GM12875 (cell line): ENCODE results near the gene VAPB.

ENCODE experiments used
- H3K4me3 ChIP-seq: one replicate; pipeline ENCODE4 v1.5.1; 2011; ENCODE audit warnings: low read depth, low read length, control low read depth
- TF ChIP-seq, protein P1 (sequence below): IDR thresholded peaks from 2 replicates; pipeline ENCODE4 v1.5.1; 2011; ENCODE audit warnings: low read depth, mild to moderate bottlenecking, control low read depth, inconsistent platforms, low read length, moderate library complexity, borderline replicate concordance; ENCODE audit not compliant: insufficient read depth

Gene VAPB, protein sequence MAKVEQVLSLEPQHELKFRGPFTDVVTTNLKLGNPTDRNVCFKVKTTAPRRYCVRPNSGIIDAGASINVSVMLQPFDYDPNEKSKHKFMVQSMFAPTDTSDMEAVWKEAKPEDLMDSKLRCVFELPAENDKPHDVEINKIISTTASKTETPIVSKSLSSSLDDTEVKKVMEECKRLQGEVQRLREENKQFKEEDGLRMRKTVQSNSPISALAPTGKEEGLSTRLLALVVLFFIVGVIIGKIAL

DNA sequence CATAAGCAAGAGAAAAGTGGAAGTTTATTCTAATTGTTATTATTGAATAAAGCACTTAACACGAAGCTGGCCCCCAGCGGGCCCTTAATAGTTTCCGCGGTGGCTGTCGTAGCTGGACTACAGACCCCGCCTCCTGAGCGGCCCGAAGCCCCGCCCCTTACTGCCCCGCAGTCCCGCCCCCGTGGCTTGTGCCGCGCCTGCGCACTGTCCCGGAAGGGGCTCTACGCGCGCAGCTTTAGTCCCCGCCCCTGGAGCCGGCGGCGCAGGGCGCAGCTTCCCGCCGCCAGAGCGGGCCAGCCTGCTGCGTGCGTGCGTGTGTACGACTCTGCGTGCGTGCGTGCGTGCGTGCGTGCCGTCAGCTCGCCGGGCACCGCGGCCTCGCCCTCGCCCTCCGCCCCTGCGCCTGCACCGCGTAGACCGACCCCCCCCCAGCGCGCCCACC, at the start of gene VAPB:
Gene VAPB (plus strand): TSS at position 348 of the 442 bp plus-strand sequence. CDS start 231 bp downstream, outside the sequence.
- peak within 1 kb of the TSS; percentile 76 for H3K4me3 ChIP-seq
- TF ChIP-seq, protein P1, sequence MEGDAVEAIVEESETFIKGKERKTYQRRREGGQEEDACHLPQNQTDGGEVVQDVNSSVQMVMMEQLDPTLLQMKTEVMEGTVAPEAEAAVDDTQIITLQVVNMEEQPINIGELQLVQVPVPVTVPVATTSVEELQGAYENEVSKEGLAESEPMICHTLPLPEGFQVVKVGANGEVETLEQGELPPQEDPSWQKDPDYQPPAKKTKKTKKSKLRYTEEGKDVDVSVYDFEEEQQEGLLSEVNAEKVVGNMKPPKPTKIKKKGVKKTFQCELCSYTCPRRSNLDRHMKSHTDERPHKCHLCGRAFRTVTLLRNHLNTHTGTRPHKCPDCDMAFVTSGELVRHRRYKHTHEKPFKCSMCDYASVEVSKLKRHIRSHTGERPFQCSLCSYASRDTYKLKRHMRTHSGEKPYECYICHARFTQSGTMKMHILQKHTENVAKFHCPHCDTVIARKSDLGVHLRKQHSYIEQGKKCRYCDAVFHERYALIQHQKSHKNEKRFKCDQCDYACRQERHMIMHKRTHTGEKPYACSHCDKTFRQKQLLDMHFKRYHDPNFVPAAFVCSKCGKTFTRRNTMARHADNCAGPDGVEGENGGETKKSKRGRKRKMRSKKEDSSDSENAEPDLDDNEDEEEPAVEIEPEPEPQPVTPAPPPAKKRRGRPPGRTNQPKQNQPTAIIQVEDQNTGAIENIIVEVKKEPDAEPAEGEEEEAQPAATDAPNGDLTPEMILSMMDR: no peak

DNA sequence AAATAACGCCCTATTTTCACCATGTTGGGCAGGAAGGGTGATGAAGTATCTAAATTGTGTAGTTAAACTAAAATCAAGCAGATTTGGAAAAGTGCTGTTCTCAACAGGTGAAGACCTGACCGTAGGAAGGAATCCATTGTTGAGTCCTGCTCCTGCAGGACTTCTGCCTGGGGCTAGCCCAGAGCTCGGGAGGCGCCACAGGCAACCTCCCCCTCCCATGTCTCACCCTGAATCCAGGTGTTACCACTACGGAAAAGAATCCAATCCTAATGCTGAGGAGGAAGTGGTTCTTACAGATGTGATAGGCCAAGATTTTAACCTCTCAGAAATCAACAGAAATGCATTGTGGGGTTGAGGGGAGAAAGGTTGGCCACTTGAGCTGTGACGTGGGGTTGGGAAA, 49.3 kb upstream of the VAPB start:
- TF ChIP-seq, protein P1: no peak
- no peak overlapping the region for H3K4me3 ChIP-seq

DNA sequence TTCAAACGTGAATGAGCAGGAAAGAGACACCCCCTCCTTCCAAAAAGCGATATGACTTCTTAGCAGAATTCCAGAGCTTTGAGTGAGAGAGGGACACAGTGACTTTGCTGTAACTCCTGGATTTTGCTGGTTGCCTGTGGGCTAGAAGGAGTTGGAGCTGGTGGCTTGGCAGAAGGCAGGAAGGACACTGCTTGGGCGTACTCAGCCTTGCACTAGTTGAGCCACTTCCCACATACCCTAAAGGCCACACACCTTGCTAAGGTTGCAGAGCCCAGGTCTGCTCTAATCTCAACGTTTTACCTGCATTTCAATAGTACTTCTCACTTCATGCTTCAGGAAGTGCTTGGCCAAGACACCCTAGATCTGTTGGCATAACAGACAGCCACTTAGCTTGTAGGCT, 48.9 kb upstream of the VAPB start:
- H3K4me3 ChIP-seq: no peak overlapping the region
- TF ChIP-seq, protein P1: no peak

DNA sequence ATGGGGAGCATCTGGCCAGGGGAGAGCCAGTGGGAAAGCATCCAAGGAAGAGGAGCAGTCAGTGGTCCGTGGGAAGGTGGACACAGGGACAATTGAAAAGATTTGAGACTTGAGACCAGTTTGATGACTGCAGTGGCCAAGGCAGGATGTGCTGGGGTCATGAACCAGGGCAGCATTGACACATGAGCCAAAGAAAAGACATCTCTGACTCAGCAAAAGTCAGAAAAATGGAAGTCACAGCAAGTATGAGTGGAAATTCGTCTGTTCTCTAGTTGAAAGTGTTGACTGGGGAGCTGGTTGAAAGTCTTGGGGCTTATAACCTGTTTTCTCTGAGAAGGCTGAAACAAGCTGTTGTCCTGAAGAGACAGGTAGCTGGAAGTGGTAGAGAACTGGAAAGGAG, 48.2 kb upstream of the VAPB start:
- TF ChIP-seq, protein P1: no peak
- H3K4me3 ChIP-seq: no peak overlapping the region

DNA sequence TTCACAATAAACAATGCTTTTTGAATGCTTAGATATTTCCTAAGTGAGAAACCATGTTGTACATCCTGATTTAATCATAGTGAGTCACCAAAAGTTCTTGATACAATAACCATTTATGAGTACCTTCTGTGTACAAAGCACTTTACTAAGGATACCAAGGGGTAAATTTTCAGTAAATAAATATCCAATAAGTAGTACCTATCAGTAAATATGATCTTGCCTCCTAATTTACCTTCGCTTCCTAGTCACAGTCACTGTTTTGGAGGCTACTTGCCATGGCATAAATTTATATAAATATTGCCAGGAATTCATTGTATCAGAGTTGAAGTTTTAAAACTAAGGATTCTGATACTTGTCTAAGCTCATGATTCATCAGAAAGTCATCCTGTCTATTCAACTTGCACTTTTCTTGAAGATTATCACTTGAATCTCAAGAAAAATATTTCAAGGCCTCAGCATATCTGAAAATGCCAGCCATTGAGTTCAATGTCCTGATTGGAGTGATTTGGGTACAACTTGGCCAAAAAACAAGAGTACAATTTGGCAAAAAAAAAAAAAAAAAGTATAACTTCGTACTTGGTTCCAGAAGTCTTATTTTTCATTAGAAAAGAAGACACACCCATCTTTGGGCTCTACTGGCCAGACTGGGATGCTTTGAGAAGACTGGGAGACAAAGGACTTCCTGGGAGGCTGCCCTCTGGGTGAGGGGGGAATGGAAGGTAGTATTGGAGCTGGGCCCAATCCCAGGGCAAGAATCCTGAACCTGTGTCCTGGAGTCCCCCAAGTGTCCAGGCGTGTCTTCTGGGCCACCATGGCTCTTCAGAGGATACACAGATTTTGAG, 46.7 kb upstream of the VAPB start:
- TF ChIP-seq, protein P1: no peak

DNA sequence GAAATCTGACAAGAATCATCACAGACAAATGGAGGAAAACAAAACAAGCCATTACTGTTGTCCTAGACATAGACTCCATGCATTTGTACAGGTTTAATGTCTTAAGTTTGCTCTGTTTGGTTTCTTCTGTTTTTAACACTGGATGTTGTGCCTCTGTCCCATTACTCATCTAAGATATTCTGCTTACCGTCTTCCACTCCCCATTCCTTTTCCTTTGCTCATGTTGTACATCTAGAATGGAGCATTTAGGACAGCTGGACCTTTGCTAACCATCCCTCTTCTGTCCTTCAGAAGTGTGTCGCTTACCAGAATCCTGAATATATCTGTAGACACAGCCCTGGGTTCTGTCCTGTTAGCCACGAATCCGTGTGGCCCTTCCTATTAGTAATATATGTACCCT, 44.3 kb upstream of the VAPB start:
- TF ChIP-seq, protein P1: no peak
- H3K4me3 ChIP-seq: no peak overlapping the region

More for the DNA sequence above, 46.7 kb upstream of the VAPB start:
- no peak overlapping the region for H3K4me3 ChIP-seq
